Natural killer cell (primary cell): ENCODE data around the gene TMEM86A. TPM values are rescaled to one million over a fixed set of nuclear protein-coding genes. Genes with fewer than 3 reads are reported as not detected.
A peak's percentile ranks its signal among the peaks of the same experiment; 100 is the strongest.

Source experiments
- ATAC-seq, 3 donors: fragments of 150-1000 bp in 2 of 3; fragments of 200-7000 bp in 1 of 3; cut with Tn5 transposase; 1 replicate in 1 of 3; 2 replicates in 2 of 3; pipeline ENCODE4 v1.10.0; 2021; ENCODE audit warnings: mild to moderate bottlenecking in 2 of 3, moderate library complexity in 2 of 3
- DNase-seq, 2 donors: peaks; one replicate each; pipeline versions ENCODE4 v3.0.0 to v3.0.0-alpha.2; 2013 to 2021; ENCODE audit warnings: mixed read lengths in 1 of 2
- H3K27ac ChIP-seq: one replicate; pipeline ENCODE4 v1.5.1; 2013; ENCODE audit warnings: mild to moderate bottlenecking, low read length
- H3K27me3 ChIP-seq: one replicate; pipeline ENCODE4 v1.6.1; 2013; ENCODE audit warnings: low read length; ENCODE audit not compliant: control insufficient read depth, insufficient read depth
- H3K36me3 ChIP-seq: one replicate; pipeline ENCODE4 v1.6.1; 2013; ENCODE audit warnings: low read length; ENCODE audit not compliant: control insufficient read depth, insufficient read depth
- H3K4me1 ChIP-seq: one replicate; pipeline ENCODE4 v1.6.1; 2013; ENCODE audit warnings: low read length; ENCODE audit not compliant: control insufficient read depth, insufficient read depth
- H3K4me3 ChIP-seq: one replicate; pipeline ENCODE4 v1.5.1; 2013; ENCODE audit warnings: low read length
- H3K9me3 ChIP-seq: one replicate; pipeline ENCODE4 v1.6.1; 2013; ENCODE audit warnings: low read length; ENCODE audit not compliant: control insufficient read depth, insufficient read depth
- H3K27ac Mint-ChIP-seq, 2 donors: one replicate each; pipeline ENCODE4 v1.8.0; 2022; ENCODE audit warnings: mild to moderate bottlenecking in 2 of 2, mixed read lengths in 2 of 2, moderate library complexity in 1 of 2
- H3K27me3 Mint-ChIP-seq, 2 donors: one replicate each; pipeline ENCODE4 v1.8.0; 2022; ENCODE audit warnings: low read depth in 2 of 2, mixed read lengths in 2 of 2
- H3K36me3 Mint-ChIP-seq: one replicate; pipeline ENCODE4 v1.8.0; 2022; ENCODE audit warnings: mixed read lengths
- H3K4me1 Mint-ChIP-seq, 2 donors: one replicate each; pipeline ENCODE4 v1.8.0; 2022; ENCODE audit warnings: mixed read lengths in 2 of 2
- H3K4me3 Mint-ChIP-seq: one replicate; pipeline ENCODE4 v1.8.0; 2022; ENCODE audit warnings: mild to moderate bottlenecking, moderate library complexity, mixed read lengths
- H3K9me3 Mint-ChIP-seq, 2 donors: one replicate each; pipeline ENCODE4 v1.8.0; 2022; ENCODE audit warnings: mixed read lengths in 2 of 2
- CTCF ChIP-seq: fragments of 200-600 bp; IDR thresholded peaks from one replicate; pipeline ENCODE4 v1.8.0; 2022; ENCODE audit warnings: antibody characterized with exemption
- WGBS: methylation state at CpG from one replicate; pipeline ENCODE4 v1.1.7; 2013; ENCODE audit warnings: missing lambda C conversion rate; ENCODE audit not compliant: insufficient coverage; 5-methylcytosine and 5-hydroxymethylcytosine counted together
- intact Hi-C: fragments of 100-400 bp; cut with micrococcal nuclease; formaldehyde crosslinking; loops from one replicate; pipeline ENCODE4 v1.14.2; 2022
- total RNA-seq, 4 donors: library from RNA; stranded (reverse); fragments of 120-200 nt in 1 of 4; gene quantifications; one replicate each; pipeline versions ENCODE4 v1.2.3 to v1.2.4, GENCODE V29; 2013 to 2022

Gene TMEM86A
- total RNA-seq, 3 donors from 2014 or later (not counting 1 experiment from before 2014, with no cell fraction given): 3.1 to 9.3 (median 9.0) TPM

GRCh38 chr11:18730020-18730419 lies 31.4 kb downstream of the TMEM86A start:
- no peak for DNase-seq
- intact Hi-C loops: loop anchor here (5.0 to 10.0 kb wide), 2 partner anchors 143 to 615 kb away; partner anchors contain the start of gene UEVLD
- H3K4me3 Mint-ChIP-seq: no peak overlapping the region
- no peak overlapping the region for H3K27ac ChIP-seq
- H3K27me3 Mint-ChIP-seq: no peaks in the 10 kb centered on the region
- no peak overlapping the region for H3K4me3 ChIP-seq
- H3K4me1 Mint-ChIP-seq: peaks cover 0 to 6% of the 10 kb centered on the region in 2 donors
- no peaks in the 10 kb centered on the region for H3K27me3 ChIP-seq
- H3K4me1 ChIP-seq: no peaks in the 10 kb centered on the region
- no peaks in the 10 kb centered on the region for H3K9me3 Mint-ChIP-seq
- no peak overlapping the region for H3K27ac Mint-ChIP-seq
- no peak for ATAC-seq
- H3K36me3 Mint-ChIP-seq: no peaks in the 10 kb centered on the region
- H3K9me3 ChIP-seq: no peaks in the 10 kb centered on the region
- H3K36me3 ChIP-seq: no peaks in the 10 kb centered on the region
- no peak for TF ChIP-seq CTCF
- WGBS: 89% methylated on average over 9 of the region's 9 CpGs

- intact Hi-C loops: loop anchor here (5.0 to 10.0 kb wide), 2 partner anchors 144 to 617 kb away; partner anchors contain the start of gene UEVLD
- peak overlapping the region in 1 of 2 donors; percentile 28 for H3K27ac Mint-ChIP-seq
- H3K9me3 Mint-ChIP-seq: no peaks in the 10 kb centered on the region
- H3K4me3 Mint-ChIP-seq: no peak overlapping the region
- Histone ChIP-seq H3K27ac (no peak overlapping the region), H3K4me1 (no peaks in the 10 kb centered on the region), H3K27me3 (no peaks in the 10 kb centered on the region), H3K9me3 (no peaks in the 10 kb centered on the region), H3K36me3 (no peaks in the 10 kb centered on the region), H3K4me3 (no peak overlapping the region)
- 62% methylated on average over 2 of the region's 2 CpGs for WGBS
- peaks cover 0 to 6% of the 10 kb centered on the region in 2 donors for H3K4me1 Mint-ChIP-seq
- DNase-seq (no peak), ATAC-seq (peak in 1 of 3 donors; percentile 26)
- H3K36me3 Mint-ChIP-seq: no peaks in the 10 kb centered on the region
- TF ChIP-seq CTCF: no peak
- peaks cover 0 to 3% of the 10 kb centered on the region in 2 donors for H3K27me3 Mint-ChIP-seq
Observed at GRCh38 chr11:18731441-18731840, 32.9 kb downstream of the TMEM86A start.

GRCh38 chr11:18731949-18732821 lies 33.6 kb downstream of the TMEM86A start:
- no peak overlapping the region for H3K4me3 Mint-ChIP-seq
- H3K36me3 Mint-ChIP-seq: no peaks in the 10 kb centered on the region
- TF ChIP-seq CTCF: peak; percentile 98
- H3K9me3 Mint-ChIP-seq: no peaks in the 10 kb centered on the region
- peak; percentile 65 to 89 (median 81) for ATAC-seq
- Histone ChIP-seq H3K4me1 (no peaks in the 10 kb centered on the region), H3K27ac (no peak overlapping the region), H3K27me3 (no peaks in the 10 kb centered on the region), H3K9me3 (no peaks in the 10 kb centered on the region), H3K4me3 (no peak overlapping the region), H3K36me3 (no peaks in the 10 kb centered on the region)
- WGBS: 83% methylated on average over 10 of the region's 11 CpGs
- DNase-seq: peak; percentile 64 to 84
- peaks cover 0 to 6% of the 10 kb centered on the region in 2 donors for H3K4me1 Mint-ChIP-seq
- intact Hi-C loops: loop anchor here (1.0 to 10.0 kb wide), 4 partner anchors 145 to 617 kb away; partner anchors contain the start of gene UEVLD
- peaks cover 0 to 3% of the 10 kb centered on the region in 2 donors for H3K27me3 Mint-ChIP-seq
- peak overlapping the region in 1 of 2 donors; percentile 28 for H3K27ac Mint-ChIP-seq
